Activated T-helper 1 cell treated with anti-CD3 and anti-CD28 coated beads, Interleukin-2, amount 50 U/mL, for 16 hours (primary cell): ENCODE results near the gene GRID2IP.
A peak's percentile ranks its signal among the peaks of the same experiment; 100 is the strongest.
"Not testable (repeated sequence)": the region's sequence is repeated elsewhere in the genome, so short reads cannot be mapped to it uniquely, and the experiment has no call there.

Source experiments
- DNase-seq, 2 donors: peaks; one replicate each; pipeline ENCODE4 v3.0.0-alpha.2; 2020; ENCODE audit warnings: low read depth in 1 of 2, low spot score in 1 of 2

The GRID2IP gene

GRCh38 chr7:6551016-6551511 is at the start of gene GRID2IP:
GRID2IP (minus strand) TSS chr7:6551461; CDS start chr7:6551436, 25 bp downstream.
- DNase-seq, result no peak

DNA sequence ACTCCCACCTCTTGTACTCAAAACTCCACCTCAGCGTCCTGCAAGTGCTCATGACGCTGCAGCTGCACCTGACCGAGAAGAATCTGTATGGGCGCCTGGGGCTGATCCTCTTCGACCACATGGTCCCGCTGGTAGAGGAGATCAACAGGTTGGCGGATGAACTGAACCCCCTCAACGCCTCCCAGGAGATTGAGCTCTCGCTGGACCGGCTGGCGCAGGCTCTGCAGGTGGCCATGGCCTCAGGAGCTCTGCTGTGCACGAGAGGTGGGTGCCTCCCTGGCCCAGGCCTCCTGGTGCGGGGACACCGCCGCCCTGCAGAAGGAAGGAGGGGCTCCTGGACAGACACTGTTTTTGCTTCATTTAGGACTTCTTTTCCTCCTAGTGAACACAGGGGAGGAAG is 48.8 kb upstream of the GRID2IP start:
- no peak for DNase-seq

DNA sequence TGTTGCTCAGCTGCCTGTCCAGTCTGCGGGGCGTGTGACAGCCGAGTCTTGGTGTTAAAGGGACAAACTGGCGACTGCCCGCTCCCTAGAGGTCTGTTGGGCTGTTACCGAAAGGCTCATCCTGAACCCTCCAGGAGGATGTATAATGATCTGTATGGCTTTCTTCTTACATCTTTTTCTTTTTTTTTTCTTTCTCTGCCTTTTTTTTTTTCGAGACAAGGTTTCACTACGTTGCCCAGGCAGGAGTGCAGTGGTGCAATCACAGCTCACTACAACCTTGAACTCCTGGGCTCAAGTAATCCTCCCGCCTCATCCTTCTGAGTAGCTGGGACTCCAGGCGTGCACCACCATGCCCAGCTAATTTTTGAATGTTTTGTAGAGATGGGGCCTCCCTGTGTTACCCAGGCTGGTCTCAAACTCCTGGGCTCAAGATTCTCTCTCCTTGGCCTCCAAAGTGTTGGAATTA is 39.4 kb upstream of the GRID2IP start:
- no peak for DNase-seq

- DNase-seq, result peak; percentile 57 to 79
These were observed 38.8 kb upstream of the GRID2IP start, which contains the start of gene INTS15 for GRCh38 chr7:6589829-6590644. INTS15 (plus strand) TSS chr7:6590021; CDS start chr7:6590284, 263 bp downstream.

DNA sequence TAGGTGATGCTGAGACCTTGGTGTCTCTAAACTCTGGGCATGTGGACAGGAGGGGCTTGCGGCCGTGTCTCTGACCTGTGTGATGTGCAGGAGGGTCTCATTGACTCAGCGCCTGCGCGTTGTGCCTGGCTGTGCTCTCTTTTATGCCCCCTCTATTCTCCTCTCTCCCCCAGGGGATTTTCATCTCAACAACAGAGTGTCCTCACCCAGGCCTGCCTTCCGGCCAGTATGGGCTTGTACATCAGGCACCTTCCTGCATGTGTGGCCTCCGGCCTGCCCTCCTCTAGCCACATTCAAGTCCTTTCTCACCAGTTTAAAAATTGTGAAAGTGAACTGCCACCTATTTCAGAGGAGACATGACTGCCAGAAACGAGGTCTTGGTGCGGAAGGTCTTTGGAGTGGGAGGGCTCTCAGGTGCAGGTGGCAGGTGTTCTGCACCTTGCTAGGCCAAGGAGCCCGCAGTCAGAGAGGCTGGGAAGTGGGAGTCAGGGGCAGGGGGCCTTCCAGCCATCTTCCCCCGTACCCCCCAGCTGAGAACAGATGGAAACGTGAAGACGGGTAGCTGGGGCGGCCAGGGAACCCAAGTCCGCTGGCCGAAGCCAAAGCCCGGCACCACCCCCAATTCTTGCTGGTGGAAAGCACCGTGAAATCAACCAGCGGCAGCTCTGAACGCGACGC is 38.0 kb upstream of the GRID2IP start:
- DNase-seq, result no peak

DNA sequence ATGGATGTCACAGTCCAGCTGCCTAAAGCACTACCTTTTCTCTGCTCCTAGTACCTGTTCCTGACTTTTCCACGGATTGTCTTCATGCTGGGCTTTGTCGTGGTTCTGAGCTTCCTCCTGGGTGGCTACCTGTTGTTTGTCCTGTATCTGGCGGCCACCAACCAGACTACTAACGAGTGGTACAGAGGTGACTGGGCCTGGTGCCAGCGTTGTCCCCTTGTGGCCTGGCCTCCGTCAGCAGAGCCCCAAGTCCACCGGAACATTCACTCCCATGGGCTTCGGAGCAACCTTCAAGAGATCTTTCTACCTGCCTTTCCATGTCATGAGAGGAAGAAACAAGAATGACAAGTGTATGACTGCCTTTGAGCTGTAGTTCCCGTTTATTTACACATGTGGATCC is 37.3 kb upstream of the GRID2IP start:
- no peak for DNase-seq

DNA sequence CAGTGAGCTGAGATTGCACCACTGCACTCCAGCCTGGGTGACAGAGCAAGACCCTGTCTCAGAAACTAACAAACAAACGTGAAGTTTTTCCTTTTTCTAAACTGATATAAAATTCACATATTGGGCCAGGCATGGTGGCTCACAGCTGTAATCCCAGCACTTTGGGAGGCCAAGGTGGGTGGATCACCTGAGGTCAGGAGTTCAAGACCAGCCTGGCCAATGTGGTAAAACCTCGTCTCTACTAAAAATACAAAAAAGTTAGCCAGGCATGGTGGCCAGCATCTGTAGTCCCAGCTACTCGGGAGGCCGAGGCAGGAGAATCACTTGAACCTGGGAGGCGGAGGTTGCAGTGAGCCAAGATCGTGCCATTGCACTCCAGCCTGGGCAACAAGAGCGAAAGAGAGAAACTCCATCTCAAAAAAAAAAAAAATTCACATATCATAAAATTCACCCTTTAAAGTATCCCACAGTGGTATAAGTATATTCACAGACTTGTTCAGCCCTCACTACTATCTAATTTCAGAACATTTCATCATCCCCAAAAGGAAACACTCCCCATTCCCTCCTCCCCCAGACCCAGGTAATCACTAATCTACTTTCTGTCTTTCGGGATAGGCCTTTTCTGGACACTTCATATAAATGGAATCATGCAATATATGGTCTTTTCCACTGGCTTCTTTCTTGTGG is 34.6 kb upstream of the GRID2IP start:
- not testable (repeated sequence) for DNase-seq

DNA sequence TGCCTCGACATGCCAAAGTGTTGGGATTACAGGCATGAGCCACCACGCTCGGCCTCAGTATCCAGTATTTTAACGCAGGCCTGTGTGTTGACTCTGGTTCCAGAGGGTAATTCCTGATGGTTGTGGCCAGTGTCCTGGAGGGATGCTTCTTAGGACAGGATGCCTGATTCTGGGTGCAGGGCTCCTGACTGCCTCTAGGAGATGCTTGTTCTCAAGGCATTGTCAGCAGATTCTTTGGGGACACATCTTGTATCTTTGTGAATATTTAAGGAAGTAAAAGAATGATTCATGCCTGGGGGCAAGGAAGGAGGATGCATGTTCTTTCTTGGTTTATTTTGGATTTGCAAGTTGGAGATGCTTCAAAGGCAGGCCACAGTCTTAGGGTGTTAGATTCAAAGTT is 28.2 kb upstream of the GRID2IP start:
- no peak for DNase-seq

- no peak for DNase-seq
These were observed 27.1 kb upstream of the GRID2IP start for GRCh38 chr7:6578114-6579084.

- DNase-seq, result peak; percentile 59 to 81
These were observed 26.3 kb upstream of the GRID2IP start, which contains the start of gene ZDHHC4 for GRCh38 chr7:6577369-6578113. ZDHHC4 (plus strand) TSS chr7:6577454; CDS start chr7:6580562, 3,108 bp downstream.

GRCh38 chr7:6576867-6577368 is 25.7 kb upstream of the GRID2IP start:
- not testable (repeated sequence) for DNase-seq

GRCh38 chr7:6576024-6576866 is 25.0 kb upstream of the GRID2IP start:
- no peak for DNase-seq

DNA sequence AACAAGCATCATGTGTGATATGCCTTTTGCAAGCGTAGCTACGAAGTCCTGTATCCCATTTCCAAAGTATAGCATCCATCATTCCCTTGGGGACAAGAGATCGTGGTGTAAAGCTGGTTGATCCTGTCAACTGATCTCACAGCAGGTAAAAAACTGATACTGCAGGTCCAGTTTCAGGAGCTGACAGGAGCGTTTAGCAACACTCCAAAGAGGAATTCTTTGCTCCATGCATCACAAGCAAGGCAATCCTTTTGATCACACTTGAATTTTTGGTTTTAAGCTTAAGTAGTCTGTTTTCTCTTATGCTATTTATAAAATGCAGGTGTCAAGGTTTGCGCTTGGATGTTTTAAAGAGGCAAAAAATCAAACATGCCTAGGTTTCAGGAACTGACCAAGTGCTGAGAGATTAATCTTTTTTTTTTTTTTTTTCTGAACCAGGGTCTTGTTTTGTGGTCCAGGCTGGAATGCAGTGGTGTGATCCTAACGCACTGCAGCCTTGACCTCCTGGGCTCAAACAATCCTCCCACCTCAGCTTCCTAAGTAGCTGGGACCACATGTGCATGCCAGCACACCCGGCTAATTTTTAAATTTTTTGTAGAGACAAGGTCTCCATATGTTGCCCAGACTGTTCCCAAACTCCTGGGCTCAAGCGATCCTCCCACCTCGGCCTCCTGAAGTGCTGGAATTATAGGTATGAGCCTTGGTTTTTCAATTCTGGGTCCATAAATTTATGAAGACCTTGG is 24.2 kb upstream of the GRID2IP start:
- DNase-seq, result no peak

DNA sequence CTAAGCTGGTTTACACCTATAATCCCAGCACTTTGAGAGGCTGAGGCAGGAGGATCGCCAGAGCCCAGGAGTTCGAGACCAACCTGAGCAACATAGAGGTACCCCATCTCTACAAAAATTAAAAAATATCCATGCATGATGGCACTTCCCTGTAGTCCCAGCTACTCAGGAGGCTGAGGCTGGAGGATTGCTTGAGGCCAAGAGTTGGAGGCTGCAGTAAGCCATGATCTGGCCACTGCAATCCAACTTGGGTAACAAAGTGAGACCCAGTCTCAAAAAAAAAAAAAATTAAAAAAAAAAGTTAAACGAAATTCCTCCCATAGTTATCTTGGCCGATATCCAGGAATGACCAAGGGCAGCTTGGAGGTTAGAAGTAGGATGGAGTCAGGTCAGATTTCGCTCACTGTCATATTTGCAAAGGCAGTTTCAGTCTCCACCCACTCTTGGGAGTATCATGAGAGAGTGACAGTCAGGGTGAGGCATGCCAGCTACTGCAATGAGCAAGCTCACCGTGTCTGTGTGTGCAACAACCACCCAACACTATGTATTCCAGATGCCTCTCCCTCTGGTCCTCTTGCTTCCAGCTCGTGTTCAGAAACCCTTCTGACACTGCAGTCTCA is 20.0 kb upstream of the GRID2IP start:
- no peak for DNase-seq

- DNase-seq, result no peak
These were observed 16.6 kb upstream of the GRID2IP start for GRCh38 chr7:6567886-6568285.

DNA sequence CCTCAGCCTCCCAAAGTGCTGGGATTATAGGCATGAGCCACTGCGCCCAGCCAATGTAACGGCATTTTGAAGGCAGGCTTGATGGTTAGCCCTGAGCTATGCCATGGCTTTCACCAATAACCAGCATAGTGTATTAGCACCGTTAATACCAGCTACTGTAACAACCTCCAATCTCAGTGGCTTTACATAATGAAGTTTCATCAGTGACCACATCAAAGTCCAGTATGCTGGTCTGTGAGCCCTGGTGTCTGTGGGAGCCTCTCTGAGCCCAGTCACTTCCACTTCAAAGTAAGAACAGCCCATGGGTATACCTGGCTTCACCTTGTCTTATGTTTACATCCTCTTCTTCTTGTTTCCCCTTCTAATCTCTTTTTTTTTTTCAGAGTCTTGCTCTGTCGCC is 14.4 kb upstream of the GRID2IP start:
- no peak for DNase-seq
